HG02973 (cell line): Measurements from ENCODE around the gene CNTN1.

ENCODE experiments used
- ATAC-seq: cut with Tn5 transposase; IDR thresholded peaks from one replicate; pipeline ENCODE4 v1.9.1; 2021; ENCODE audit warnings: moderate library complexity; ENCODE audit not compliant: unreplicated experiment

CNTN1 gene

GRCh38 chr12:40691913-40692764 lies at the start of gene CNTN1:
Gene CNTN1 (plus strand): TSS chr12:40692439.
- no peak for ATAC-seq

GRCh38 chr12:40643506-40643905 lies 48.7 kb upstream of the CNTN1 start:
- ATAC-seq = no peak

- ATAC-seq = no peak
Observed at GRCh38 chr12:40643976-40644375, 48.3 kb upstream of the CNTN1 start.

- no peak for ATAC-seq
Observed at GRCh38 chr12:40644708-40645107, 47.5 kb upstream of the CNTN1 start.

- no peak for ATAC-seq
Observed at GRCh38 chr12:40645361-40645760, 46.9 kb upstream of the CNTN1 start.

- no peak for ATAC-seq
Observed at GRCh38 chr12:40646456-40646855, 45.8 kb upstream of the CNTN1 start.

- no peak for ATAC-seq
Observed at GRCh38 chr12:40646911-40647310, 45.3 kb upstream of the CNTN1 start.

- no peak for ATAC-seq
Observed at GRCh38 chr12:40647651-40648050, 44.6 kb upstream of the CNTN1 start.

- ATAC-seq = no peak
Observed at GRCh38 chr12:40648519-40648918, 43.7 kb upstream of the CNTN1 start.

GRCh38 chr12:40650038-40650704 lies 42.1 kb upstream of the CNTN1 start:
- ATAC-seq = no peak

- ATAC-seq = no peak
Observed at GRCh38 chr12:40655451-40655850, 36.8 kb upstream of the CNTN1 start.

GRCh38 chr12:40662366-40662765 lies 29.9 kb upstream of the CNTN1 start:
- no peak for ATAC-seq

- ATAC-seq = no peak
Observed at GRCh38 chr12:40663781-40664180, 28.5 kb upstream of the CNTN1 start.

GRCh38 chr12:40668099-40668529 lies 24.1 kb upstream of the CNTN1 start:
- no peak for ATAC-seq

- ATAC-seq = no peak
Observed at GRCh38 chr12:40672741-40673271, 19.4 kb upstream of the CNTN1 start.

- ATAC-seq = no peak
Observed at GRCh38 chr12:40681148-40681547, 11.1 kb upstream of the CNTN1 start.

- no peak for ATAC-seq
Observed at GRCh38 chr12:40684986-40685385, 7.3 kb upstream of the CNTN1 start.

- ATAC-seq = no peak
Observed at GRCh38 chr12:40688085-40688725, 4.0 kb upstream of the CNTN1 start.

GRCh38 chr12:40689576-40689975 lies 2.7 kb upstream of the CNTN1 start:
- ATAC-seq = no peak

GRCh38 chr12:40692765-40693206 lies 547 bp downstream of the CNTN1 start:
- ATAC-seq = no peak

GRCh38 chr12:40693207-40693821 lies 1.1 kb downstream of the CNTN1 start:
- no peak for ATAC-seq
